Lower lobe of right lung (tissue), 2 donors: Measurements from ENCODE around the gene RFK. TPM values are rescaled to one million over a fixed set of nuclear protein-coding genes. Genes with fewer than 3 reads are reported as not detected.
A peak's percentile ranks its signal among the peaks of the same experiment; 100 is the strongest.

Experiments
- ATAC-seq, 2 donors: fragments of 200-7000 bp; cut with Tn5 transposase; one replicate each; pipeline ENCODE4 v1.9.1; 2020 to 2022; ENCODE audit warnings: mild to moderate bottlenecking in 2 of 2, moderate library complexity in 2 of 2
- DNase-seq: peaks from one replicate; pipeline ENCODE4 v3.0.0-alpha.2; 2020
- H3K27ac ChIP-seq: fragments of 200-600 bp; one replicate; pipeline ENCODE4 v1.8.0; 2022
- H3K27me3 ChIP-seq: fragments of 200-600 bp; one replicate; pipeline ENCODE4 v1.8.0; 2022; ENCODE audit warnings: low read depth
- H3K36me3 ChIP-seq: fragments of 200-600 bp; one replicate; pipeline ENCODE4 v1.8.0; 2022; ENCODE audit warnings: mild to moderate bottlenecking
- H3K4me1 ChIP-seq: fragments of 200-600 bp; one replicate; pipeline ENCODE4 v1.8.0; 2022
- H3K4me3 ChIP-seq: fragments of 200-600 bp; one replicate; pipeline ENCODE4 v1.8.0; 2022; ENCODE audit warnings: mild to moderate bottlenecking
- H3K9me3 ChIP-seq: fragments of 200-600 bp; one replicate; pipeline ENCODE4 v1.8.0; 2022
- CTCF ChIP-seq: fragments of 200-600 bp; IDR thresholded peaks from one replicate; pipeline ENCODE4 v1.8.0; 2022; ENCODE audit warnings: antibody characterized with exemption, mild to moderate bottlenecking
- intact Hi-C: fragments of 100-400 bp; cut with DNase I; formaldehyde crosslinking; loops from one replicate; pipeline ENCODE4 v1.11.0; 2022
- total RNA-seq: library from RNA; stranded (reverse); fragmentation: NEBNext Ultra II Directional; extraction: Animal tissue kit (Norgen Biotek cat#: 25700); gene quantifications from one replicate; pipeline ENCODE4 v1.2.1, GENCODE V29; 2021
- donor health status: DM: no; HTN: yes; CAD: no; lungs with severe emphysema.

The RFK gene
- total RNA-seq, 1 donor from 2014 or later = 18.4 TPM

GRCh38 chr9:76399856-76400255 is 5.6 kb upstream of the RFK start:
- peaks cover 21% of the 10 kb centered on the region for H3K4me1 ChIP-seq
- intact Hi-C loops = no loop called here
- H3K9me3 ChIP-seq = no peaks in the 10 kb centered on the region
- H3K27me3 ChIP-seq = no peaks in the 10 kb centered on the region
- no peak overlapping the region for H3K27ac ChIP-seq
- TF ChIP-seq CTCF = no peak
- H3K4me3 ChIP-seq = no peak overlapping the region
- no peaks in the 10 kb centered on the region for H3K36me3 ChIP-seq
- ATAC-seq = no peak
- no peak for DNase-seq

GRCh38 chr9:76396597-76396996 is 2.4 kb upstream of the RFK start:
- no peak for TF ChIP-seq CTCF
- no peak for DNase-seq

GRCh38 chr9:76396144-76396543 is 1.9 kb upstream of the RFK start:
- ATAC-seq = no peak
- H3K27ac ChIP-seq = no peak overlapping the region
- H3K36me3 ChIP-seq = no peaks in the 10 kb centered on the region
- no peaks in the 10 kb centered on the region for H3K27me3 ChIP-seq
- H3K4me3 ChIP-seq = no peak overlapping the region
- DNase-seq = no peak
- TF ChIP-seq CTCF = no peak
- intact Hi-C loops = no loop called here
- H3K9me3 ChIP-seq = no peaks in the 10 kb centered on the region
- peaks cover 26% of the 10 kb centered on the region for H3K4me1 ChIP-seq

More at GRCh38 chr9:76396597-76396996, 2.4 kb upstream of the RFK start:
- Histone ChIP-seq H3K27me3 (no peaks in the 10 kb centered on the region), H3K4me3 (no peak overlapping the region), H3K27ac (no peak overlapping the region), H3K9me3 (no peaks in the 10 kb centered on the region), H3K4me1 (peaks cover 26% of the 10 kb centered on the region), H3K36me3 (no peaks in the 10 kb centered on the region)
- intact Hi-C loops = no loop called here
- ATAC-seq = no peak

- intact Hi-C loops = no loop called here
- H3K27ac ChIP-seq = peak overlapping the region; percentile 97
Observed at GRCh38 chr9:76395381-76395780, 1.2 kb upstream of the RFK start.

GRCh38 chr9:76394960-76395252 is 680 bp upstream of the RFK start:
- H3K27ac ChIP-seq = peak overlapping the region; percentile 97
- no peak for TF ChIP-seq CTCF
- peaks cover 26% of the 10 kb centered on the region for H3K4me1 ChIP-seq
- intact Hi-C loops = no loop called here
- DNase-seq = peak; percentile 63
- peak; percentile 70 to 76 for ATAC-seq
- no peaks in the 10 kb centered on the region for H3K36me3 ChIP-seq
- no peaks in the 10 kb centered on the region for H3K27me3 ChIP-seq
- no peaks in the 10 kb centered on the region for H3K9me3 ChIP-seq
- H3K4me3 ChIP-seq = peak overlapping the region; percentile 97

More at GRCh38 chr9:76395381-76395780, 1.2 kb upstream of the RFK start:
- H3K4me3 ChIP-seq = peak overlapping the region; percentile 97
- ATAC-seq = no peak
- no peak for TF ChIP-seq CTCF
- no peaks in the 10 kb centered on the region for H3K36me3 ChIP-seq
- H3K9me3 ChIP-seq = no peaks in the 10 kb centered on the region
- H3K4me1 ChIP-seq = peaks cover 26% of the 10 kb centered on the region
- DNase-seq = no peak
- no peaks in the 10 kb centered on the region for H3K27me3 ChIP-seq

GRCh38 chr9:76390656-76391055 is 3.6 kb downstream of the RFK start:
- DNase-seq (no peak), ATAC-seq (no peak)
- Histone ChIP-seq H3K27ac (no peak overlapping the region), H3K9me3 (no peaks in the 10 kb centered on the region), H3K27me3 (no peaks in the 10 kb centered on the region), H3K4me3 (no peak overlapping the region), H3K36me3 (peaks cover 31% of the 10 kb centered on the region), H3K4me1 (peaks cover 21% of the 10 kb centered on the region)
- intact Hi-C loops = no loop called here
- no peak for TF ChIP-seq CTCF
